Amygdala (tissue), 56 donors: ENCODE results near the gene SLC7A10.
"Not testable (repeated sequence)": the region's sequence is repeated elsewhere in the genome, so short reads cannot be mapped to it uniquely, and the experiment has no call there.

Experiments
- DNase-seq, 56 donors: peaks; one replicate each; lab custom pipeline; 2025; lab: John Stamatoyannopoulos, UW

SLC7A10 gene

GRCh38 chr19:33239223-33239975 lies 13.7 kb upstream of the SLC7A10 start:
- DNase-seq = no peak

DNA sequence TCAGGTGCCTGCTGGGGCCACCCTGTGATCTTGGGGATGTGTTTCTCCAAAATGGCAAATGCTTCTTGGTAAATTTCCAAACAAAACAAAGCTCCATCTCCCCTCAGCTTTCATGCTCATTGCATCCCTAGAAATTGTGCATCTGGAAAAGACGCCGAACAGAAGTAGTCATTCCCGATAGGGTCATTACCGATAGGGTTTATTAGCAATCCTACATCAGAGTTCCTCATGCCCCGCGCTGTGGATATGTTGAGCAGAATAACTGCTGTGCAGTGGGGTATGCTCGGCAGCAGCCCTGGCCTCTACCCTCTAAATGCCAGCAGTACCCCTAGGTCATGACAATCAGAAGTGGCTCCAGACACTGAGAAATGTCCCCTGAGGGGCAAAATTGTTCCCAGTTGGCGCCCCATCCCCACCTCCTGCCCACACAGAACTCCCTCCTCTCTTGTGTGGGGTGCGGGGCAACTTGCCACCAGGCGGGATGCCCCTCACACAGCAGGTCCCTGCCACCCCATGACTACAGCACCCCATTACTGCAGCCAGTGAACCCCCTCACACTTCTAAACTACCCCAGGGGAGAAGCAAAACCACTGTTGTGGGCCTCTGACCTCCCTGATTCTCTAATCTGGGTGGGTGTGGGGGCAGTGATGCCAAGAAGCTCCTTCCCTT lies 13.0 kb upstream of the SLC7A10 start:
- DNase-seq = no peak

DNA sequence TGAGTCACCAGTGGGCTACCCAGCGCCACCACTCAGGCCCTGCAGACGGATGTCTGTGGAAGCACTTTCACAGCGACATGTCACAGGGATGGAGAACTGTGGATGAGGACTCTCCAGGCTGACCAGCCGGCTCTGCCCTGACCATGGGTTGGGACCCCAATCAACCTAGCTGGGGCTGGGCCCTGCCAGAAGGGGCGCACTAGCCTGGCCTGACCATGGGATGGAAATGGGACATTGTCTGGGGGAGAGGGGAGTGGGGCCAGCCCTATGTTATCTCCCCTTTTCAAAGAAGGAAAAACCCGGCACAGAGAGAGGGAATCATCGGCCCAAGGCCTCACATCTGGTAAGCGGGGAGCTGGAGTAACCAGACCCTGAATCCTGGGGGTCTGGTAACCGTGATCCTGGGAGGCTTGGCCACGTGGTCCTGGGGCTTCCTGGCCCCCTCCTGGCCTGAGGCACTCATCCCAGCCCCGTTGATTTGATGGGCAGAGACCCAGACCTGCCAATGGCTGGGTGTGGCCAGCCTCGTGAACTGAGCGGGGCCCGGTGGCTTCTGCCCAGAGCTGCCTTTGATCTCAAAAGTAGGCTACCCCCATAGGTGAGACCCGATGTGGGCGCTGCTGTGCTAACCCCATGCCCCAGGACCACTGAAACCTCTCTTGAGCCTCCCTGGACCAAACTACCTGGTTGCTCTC lies 11.2 kb upstream of the SLC7A10 start:
- no peak for DNase-seq

- no peak for DNase-seq
Measured at GRCh38 chr19:33235996-33236350, 10.3 kb upstream of the SLC7A10 start.

- peak in 40 of 56 donors; percentile 18 to 86 (median 44) for DNase-seq
Measured at GRCh38 chr19:33235269-33235995, 9.8 kb upstream of the SLC7A10 start.

DNA sequence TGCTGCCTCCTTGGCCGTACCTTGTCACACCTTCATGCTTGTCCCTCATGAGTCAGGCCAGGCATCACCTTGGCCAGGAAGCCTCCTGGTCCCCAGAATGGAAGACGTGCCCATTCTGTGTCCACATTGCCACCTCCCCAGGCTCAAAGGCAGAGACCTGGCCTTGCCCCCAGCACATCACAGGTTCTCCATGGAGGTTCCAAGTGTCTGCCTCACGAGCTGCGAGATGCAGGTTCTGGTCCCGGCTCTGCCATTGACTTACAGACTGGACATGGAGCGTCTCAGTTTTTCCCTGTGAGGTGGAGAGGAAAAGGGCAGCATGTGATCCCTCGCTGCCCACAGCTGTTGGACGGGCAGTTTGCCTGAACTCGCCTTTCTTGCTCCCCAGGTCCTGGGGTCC lies 9.1 kb upstream of the SLC7A10 start:
- no peak for DNase-seq

- DNase-seq = no peak
Measured at GRCh38 chr19:33234092-33234491, 8.4 kb upstream of the SLC7A10 start.

DNA sequence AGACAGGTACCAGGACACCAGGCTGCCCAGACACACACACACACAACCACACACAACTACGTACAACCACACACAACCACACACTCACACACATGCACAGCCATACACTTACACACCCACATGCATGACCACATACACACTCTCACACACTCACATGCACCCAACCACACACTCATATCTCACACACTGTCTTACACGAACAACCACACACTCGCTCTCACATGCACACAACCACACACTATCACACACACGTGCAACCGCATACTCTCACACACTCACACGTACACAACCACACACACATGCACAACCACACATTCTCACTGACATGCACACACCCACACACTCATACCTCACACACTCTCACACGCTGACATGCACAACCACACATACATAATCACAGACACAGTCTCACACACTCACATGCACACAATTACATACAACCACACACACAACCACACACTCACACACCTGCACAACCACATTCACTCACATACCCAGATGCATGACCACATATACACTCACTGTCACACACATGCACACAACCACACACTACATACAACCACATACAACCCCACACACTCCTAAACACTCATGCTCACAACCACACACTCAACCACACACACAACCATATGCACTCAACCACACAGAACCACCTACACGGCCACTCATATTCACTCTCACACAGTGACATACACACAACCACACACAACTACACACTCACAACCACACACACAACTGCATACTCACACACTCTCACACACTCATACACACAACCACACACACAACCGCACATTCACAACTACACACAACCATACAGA lies 7.6 kb upstream of the SLC7A10 start:
- no peak for DNase-seq

- DNase-seq = no peak
Measured at GRCh38 chr19:33232656-33233055, 7.0 kb upstream of the SLC7A10 start.

DNA sequence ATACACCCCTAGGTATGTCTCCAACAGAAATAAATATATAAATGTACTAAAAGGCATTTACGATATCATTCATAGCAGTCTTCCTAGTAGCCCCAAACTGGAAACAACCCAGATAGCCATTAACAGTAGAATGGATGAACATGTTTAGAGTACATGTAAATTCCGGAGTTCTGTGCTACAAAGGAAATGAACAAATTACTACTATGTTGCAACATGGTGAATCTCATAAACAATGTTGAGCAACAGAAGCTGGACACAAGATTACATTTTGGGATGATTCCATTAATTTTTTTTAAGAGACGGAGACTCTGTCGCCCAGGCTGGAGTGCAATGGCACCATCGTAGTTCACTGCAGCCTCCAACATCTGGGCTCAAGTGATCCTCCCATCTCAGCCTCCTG lies 5.9 kb upstream of the SLC7A10 start:
- DNase-seq = no peak

GRCh38 chr19:33229962-33230361 lies 4.3 kb upstream of the SLC7A10 start:
- no peak for DNase-seq

DNA sequence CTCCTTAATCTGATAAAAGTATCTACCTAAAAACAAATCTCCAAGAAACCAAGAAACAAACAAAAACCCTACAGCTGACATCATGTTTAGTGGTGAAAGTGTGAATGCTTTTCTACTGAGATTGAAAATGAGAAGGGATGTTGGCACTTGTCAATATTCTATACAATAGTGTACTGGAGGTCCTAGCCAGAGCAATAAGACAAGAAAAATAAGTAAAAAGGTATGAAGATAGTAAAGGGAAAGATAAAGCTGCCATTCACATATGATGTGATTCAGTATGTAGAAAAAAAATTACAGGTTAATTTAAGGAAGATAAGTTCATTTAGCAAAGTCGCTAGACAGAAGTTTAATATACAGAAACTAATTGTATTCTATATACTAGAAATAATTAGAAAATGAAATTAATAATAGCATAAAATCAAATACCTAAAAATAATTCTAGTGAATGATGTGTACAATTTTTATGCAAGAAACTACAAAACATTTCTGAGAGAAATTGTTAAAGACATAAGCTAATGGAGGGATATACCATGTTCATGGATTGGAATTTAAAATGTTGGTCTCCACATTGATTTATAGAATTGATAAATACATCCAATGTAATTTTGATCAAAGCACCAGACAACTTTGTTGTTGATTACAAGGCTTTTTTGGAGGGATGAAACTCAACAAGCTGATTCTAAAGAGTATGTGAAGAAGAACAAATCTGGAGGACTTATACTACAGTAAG lies 2.4 kb upstream of the SLC7A10 start:
- no peak for DNase-seq

DNA sequence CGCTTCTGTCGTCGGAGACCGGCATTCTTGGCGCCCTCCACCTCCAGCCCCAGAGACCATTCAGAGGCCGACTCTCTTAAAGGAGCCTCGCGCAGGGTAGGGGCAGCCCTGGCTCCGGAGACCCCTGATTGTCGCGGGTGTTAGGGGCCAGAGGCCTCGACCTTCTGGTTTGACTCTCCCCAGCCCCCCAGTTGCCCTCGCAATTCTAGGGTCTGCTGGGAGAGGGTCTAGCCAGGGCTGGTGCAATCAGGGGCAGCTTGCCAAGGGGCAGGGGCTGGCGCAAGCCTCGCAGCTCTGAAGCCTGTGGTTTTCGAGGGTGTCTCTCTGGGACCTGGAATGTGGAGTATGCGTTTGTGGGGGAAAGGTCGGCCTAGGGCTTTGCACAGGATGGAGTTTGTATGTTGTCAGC lies 1.6 kb upstream of the SLC7A10 start:
- DNase-seq = no peak

- peak in 6 of 56 donors; percentile 22 to 49 (median 30) for DNase-seq
Measured at GRCh38 chr19:33226550-33227241, 1.0 kb upstream of the SLC7A10 start.

DNA sequence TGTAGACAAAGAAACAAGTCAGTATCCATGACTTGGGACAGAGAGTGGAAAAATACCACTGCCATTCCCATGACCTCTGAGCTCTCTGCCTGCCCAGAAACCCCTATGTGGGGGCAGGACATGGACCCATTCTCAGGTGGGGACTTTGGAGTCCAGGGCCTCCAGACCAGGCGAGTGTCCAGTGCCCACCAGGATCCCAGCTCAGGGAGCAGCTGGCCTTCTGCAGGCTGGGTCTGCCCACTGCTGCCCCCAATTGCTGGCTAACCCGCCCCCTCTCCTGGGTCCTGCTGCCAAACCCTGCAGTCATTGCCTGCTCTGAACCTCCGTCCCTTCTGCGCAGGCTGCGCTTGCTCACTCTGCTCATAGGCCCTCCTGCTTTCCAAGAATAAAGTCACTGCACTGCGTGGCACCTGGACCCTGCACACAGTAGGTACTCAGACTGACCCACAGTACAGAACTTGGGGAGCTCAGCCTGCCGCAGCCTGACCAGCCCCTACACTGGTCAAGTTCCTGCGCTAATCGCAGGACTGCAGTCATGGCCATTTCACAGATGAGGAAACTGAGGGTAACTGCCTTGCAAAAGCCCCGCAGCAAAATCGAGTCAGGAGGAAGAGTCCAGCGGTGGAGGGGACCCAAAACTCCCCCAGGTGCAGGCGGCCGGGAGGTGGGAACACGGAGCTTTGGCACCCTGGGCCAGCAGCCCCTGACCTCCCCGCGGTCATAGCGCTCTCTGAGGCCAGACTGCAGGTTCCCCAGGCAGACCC lies 774 bp downstream of the SLC7A10 start:
- no peak for DNase-seq

DNA sequence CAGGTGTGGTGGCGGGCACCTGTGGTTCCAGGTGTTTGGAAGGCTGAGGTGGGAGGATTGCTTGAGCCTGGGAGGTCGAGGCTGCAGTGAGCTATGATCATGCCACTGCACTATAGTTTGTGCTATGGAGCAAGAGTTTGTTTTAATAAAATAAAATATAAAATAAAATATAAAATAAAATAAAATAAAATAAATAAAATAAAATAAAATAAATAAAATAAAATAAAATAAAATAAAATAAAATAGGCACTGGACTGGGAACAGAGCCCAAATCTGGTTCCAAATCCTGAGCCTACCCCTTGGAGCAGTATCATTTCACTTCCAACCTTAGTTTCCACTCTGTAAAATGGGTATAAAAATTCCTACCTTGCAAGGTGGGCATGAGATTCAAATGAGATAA lies 3.4 kb downstream of the SLC7A10 start:
- DNase-seq = not testable (repeated sequence)

- peak in 1 of 56 donors; percentile 17 for DNase-seq
Measured at GRCh38 chr19:33221638-33222037, 4.0 kb downstream of the SLC7A10 start.

DNA sequence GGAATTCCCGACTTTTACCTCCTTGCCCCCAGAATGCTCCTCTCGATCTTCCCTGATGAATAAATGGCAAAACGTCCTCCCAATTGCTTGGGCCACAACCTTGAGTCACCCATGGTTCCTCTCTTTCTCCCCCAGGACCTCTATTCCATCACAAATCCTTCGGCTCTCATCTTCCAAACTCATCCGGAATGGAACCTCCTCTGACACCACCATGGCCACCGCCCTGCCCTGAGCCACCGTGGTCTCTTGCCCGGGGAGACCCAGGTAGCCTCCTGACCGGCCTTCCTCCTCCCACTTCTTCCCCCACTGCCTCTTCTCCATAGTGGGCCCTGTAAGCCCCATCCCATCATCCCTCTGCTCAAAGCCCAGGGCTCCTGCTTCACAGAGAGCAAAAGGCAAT lies 4.9 kb downstream of the SLC7A10 start:
- no peak for DNase-seq
